ENCODE results near the gene ZNF750.

DNA sequence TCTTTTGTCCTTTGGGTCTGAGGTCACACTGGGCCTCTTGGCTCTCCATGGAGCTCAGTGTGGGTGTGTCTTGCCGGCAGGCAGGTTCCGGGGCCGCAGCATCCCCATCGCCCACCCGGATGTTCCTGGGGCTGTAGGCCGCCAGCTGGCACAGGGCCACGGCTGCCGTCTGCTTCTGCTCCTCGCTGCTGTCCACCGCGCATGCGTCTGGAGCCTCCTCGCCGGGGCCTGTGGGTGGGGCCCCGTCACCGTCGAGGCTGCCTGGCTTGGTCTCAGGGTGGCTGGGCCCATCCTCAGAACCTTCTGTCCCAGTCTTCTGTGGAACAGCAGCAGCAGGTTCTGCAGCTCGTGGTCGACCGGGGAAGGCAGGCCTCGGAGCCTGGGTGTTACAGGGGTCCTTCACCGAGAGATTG, 9.6 kb downstream of the ZNF750 start:
- TF ChIP-seq REST (IDR thresholded peaks at IDR 0.05): no peak
- no peak for TF ChIP-seq GABPA (IDR thresholded peaks at IDR 0.05 in 1 of 2, conservative IDR thresholded peaks at IDR 0.05 in 1 of 2)
- TF ChIP-seq, protein P1, sequence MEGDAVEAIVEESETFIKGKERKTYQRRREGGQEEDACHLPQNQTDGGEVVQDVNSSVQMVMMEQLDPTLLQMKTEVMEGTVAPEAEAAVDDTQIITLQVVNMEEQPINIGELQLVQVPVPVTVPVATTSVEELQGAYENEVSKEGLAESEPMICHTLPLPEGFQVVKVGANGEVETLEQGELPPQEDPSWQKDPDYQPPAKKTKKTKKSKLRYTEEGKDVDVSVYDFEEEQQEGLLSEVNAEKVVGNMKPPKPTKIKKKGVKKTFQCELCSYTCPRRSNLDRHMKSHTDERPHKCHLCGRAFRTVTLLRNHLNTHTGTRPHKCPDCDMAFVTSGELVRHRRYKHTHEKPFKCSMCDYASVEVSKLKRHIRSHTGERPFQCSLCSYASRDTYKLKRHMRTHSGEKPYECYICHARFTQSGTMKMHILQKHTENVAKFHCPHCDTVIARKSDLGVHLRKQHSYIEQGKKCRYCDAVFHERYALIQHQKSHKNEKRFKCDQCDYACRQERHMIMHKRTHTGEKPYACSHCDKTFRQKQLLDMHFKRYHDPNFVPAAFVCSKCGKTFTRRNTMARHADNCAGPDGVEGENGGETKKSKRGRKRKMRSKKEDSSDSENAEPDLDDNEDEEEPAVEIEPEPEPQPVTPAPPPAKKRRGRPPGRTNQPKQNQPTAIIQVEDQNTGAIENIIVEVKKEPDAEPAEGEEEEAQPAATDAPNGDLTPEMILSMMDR (IDR thresholded peaks at IDR 0.05; ENCODE audit: low read depth, low read length, missing input control): no peak
